ENCODE measurements around the gene CCDC192.
"Not testable (repeated sequence)": the region's sequence is repeated elsewhere in the genome, so short reads cannot be mapped to it uniquely, and the experiment has no call there.

Gene CCDC192

GRCh38 chr5:127700237-127700766, 2.9 kb upstream of the CCDC192 start:
- DNase-seq = no peak

DNA sequence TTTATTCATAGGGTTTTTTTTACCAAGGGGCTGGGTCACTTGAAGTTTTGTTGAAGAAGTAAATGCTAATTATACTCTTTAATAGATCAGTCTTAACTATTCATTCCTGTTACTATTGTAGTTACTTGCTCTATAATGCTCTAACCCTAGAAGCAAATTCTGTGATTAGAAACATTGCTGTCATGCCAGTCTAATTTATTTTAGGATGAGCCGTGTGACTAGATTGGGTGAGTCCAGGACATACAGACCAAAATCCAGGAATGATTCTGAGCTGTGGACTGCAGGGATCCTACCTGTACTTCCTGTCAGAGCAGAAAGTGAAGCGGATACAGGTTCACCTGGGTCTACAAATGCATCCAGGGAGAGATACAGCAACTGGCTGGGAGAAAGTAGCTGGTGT, 757 bp upstream of the CCDC192 start:
- no peak for DNase-seq

DNA sequence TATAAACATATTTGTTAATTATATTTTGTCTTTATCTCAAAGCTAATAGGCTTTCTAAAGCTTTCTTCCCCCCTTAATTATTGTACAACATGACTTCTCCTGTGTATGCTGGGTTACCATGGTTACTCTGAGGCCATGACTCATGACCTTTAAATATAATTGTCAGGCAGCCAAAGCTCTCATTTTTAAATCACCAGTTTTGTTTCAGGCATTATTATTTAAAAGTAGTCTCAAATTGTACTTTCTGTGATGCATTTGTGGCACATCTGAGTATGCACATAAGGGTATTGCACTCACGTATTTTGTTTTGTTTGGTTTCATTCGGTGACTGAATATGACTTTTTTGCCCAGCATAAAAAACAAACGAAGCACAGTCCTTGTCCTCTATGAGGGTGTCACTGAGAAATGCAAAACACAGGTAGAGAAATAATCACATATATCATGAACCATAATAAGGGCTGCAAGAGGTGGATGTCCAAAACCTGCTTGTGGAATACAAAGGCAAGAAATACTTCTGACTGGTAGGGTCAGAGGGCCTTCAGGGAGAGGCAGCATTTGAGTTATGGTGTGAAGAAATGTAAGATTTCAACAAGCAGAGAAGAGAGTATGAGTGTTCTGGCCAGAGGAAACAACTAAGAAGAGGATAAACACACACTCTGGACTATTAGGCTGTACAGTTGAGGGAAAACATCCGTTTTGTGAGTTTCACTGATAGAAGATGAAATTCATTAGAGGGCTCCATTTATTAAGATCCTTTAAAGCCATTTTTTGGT, 2.1 kb downstream of the CCDC192 start:
- DNase-seq = no peak

DNA sequence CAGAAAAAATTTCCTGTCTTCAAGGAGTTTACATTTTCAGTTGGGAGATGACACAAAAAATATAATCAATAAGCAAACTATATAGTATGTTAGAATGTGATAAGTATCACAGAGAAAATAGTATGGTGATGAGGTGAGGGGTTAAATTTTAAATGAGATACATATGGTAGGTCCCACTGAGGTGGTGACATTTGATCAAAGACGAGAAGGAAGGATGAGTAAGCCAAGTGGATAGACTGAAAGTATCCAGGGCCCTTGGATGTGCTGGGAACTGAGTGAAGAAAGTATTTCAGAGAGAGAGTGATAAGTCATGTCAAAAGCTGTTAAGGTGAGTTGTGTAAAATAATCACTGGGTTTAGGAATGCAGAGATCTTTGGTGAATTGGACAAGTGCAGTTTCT, 3.5 kb downstream of the CCDC192 start:
- DNase-seq = no peak

DNA sequence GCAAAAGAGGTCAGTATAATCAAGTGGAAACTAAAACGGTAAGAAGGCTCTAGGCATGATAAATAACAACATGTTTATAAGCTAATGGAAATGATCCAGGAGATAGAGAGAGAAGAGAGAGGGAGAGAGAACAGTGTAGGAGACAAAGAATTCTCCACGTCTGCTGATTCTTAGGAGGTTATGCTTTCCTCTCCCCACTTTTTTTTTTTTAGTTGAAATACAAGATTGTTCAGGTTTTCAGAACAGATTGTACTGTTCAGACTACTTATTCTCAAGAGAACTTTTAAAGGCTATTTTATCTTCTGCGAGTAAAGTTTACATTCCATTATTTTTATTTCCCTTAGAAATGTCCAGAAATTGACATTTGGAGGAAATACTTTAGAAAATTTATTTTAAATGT, 4.0 kb downstream of the CCDC192 start:
- no peak for DNase-seq

- not testable (repeated sequence) for DNase-seq
Observed at GRCh38 chr5:127713083-127713482, 9.9 kb downstream of the CCDC192 start.

DNA sequence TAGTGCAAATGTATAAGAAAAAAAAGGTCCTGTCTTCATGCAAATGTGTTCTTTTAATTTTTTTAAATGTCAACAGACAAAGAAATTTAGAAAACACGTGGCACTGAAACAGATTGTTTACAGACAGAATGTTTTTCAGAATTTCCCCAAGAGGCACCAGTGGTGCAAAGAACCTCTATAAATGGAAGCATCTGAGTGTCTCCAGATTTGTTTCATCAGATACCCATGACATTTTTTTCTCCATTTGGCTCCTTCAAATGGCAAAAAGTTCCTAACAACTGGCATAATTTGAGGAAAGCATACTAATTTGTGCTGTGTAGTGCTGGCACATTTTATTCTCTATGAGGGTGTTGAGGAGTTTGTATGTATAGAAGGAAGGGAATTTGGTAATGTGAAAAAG, 15.0 kb downstream of the CCDC192 start:
- no peak for DNase-seq

DNA sequence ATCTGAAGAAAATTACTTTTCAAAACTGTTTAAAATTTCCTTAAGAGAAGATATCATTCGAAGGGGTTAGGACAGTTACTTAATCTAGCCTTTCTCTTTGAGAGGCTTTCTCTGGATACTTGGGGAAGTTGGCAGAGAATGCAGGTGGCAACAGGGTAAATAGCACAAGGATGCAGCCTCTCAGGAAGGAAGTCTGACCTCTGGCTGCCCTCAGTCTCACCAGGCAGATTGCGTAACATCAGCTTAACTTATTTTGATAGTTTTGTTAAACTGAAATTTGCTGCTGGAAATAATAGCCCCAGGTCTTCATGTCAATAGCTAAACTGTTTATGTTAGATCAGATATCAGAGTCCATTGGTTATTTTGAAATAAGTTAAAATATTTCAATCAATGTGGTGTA, 20.4 kb downstream of the CCDC192 start:
- no peak for DNase-seq

GRCh38 chr5:127725673-127726072, 22.5 kb downstream of the CCDC192 start:
- DNase-seq = no peak

DNA sequence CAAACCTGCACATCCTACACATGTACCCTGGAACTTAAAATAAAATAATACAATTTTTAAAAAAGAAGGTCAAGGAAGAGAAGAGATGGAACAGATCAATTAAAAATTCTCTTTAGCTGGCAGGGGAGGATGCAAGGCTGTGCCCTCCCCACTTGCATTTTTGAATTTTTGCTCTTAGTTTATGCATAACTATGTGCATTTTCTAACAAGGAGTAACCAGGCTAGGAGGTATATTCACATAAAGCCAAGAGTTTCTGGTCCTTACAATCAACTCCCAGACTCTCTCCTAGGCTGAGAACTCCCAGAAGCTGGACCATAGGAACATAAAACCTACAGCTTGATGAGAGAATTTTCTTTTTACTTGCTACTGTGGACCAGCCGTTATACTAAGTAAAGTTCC, 29.8 kb downstream of the CCDC192 start:
- DNase-seq = no peak

DNA sequence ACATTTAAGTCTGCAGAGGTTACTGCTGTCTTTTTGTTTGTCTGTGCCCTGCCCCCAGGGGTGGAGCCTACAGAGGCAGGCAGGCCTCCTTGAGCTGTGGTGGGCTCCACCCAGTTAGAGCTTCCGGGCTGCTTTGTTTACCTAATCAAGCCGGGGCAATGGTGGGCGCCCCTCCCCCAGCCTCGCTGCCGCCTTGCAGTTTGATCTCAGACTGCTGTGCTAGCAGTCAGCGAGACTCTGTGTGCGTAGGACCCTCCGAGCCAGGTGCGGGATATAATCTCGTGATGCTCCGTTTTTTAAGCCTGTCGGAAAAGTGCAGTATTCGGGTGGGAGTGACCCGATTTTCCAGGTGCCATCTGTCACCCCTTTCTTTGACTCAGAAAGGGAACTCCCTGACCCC, 36.2 kb downstream of the CCDC192 start:
- DNase-seq = not testable (repeated sequence)

- no peak for DNase-seq
Observed at GRCh38 chr5:127739807-127740384, 36.7 kb downstream of the CCDC192 start.

DNA sequence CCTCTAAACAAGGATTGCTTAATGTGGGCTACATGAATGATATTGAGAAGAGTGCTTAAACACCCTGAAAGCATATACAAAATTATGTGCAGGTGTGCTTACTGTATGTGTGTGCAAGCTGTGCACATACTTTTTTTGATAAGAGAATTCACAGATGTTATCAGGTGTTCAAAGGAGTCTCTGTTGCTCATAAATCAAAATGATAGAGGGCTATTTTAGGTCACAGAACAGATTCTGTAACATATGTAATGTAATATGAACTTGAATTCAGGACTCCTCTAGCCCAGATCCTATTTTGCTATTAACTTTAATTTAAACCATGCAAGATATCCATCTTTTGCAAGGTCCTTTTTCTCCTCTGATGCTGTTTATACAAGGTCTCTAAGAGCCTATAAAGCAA, 38.2 kb downstream of the CCDC192 start:
- DNase-seq = no peak

GRCh38 chr5:127744241-127744640, 41.0 kb downstream of the CCDC192 start:
- DNase-seq = no peak

- DNase-seq = no peak
Observed at GRCh38 chr5:127746756-127747155, 43.6 kb downstream of the CCDC192 start.

DNA sequence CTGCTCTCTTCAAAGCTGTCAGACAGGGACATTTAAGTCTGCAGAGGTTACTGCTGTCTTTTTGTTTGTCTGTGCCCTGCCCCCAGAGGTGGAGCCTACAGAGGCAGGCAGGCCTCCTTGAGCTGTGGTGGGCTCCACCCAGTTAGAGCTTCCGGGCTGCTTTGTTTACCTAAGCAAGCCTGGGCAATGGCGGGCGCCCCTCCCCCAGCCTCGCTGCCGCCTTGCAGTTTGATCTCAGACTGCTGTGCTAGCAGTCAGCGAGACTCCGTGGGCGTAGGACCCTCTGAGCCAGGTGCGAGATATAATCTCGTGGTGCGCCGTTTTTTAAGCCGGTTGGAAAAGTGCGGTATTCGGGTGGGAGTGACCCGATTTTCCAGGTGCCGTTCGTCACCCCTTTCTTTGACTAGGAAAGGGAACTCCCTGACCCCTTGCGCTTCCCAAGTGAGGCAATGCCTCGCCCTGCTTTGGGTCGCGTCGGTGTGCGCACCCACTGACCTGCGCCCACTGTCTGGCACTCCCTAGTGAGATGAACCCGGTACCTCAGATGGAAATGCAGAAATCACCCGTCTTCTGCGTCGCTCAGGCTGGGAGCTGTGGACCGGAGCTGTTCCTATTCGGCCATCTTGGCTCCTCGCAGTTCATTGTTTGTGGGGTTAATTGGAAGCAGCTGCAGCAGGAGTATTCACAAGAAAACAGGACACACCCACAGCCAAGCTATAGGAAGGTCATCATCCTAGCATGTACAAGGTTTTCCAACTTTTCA, 49.5 kb downstream of the CCDC192 start:
- not testable (repeated sequence) for DNase-seq

- no peak for DNase-seq
Observed at GRCh38 chr5:127754259-127754658, 51.1 kb downstream of the CCDC192 start.

DNA sequence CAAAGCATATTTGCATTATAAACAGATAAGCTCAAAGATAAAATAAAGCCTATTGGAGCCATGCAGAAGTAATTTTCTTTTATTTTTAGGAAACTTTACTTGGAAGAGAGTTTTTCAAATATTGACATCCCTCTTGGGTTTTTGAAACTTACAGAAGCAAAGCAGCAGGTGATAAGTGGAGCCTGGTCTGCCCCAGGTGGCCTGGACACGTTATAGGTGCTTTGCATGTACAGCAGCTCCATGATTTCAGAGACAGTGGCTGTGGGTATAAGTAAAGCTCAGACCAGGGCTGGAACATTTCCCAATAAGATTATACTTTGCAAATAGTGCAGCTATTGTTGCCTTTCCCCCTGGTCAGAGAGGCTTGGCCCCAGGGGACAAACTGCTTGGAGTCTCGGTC, 51.5 kb downstream of the CCDC192 start:
- DNase-seq = no peak

- no peak for DNase-seq
Observed at GRCh38 chr5:127757576-127757975, 54.4 kb downstream of the CCDC192 start.

GRCh38 chr5:127758766-127759283, 55.6 kb downstream of the CCDC192 start:
- no peak for DNase-seq

- no peak for DNase-seq
Observed at GRCh38 chr5:127761869-127762268, 58.7 kb downstream of the CCDC192 start.

DNA sequence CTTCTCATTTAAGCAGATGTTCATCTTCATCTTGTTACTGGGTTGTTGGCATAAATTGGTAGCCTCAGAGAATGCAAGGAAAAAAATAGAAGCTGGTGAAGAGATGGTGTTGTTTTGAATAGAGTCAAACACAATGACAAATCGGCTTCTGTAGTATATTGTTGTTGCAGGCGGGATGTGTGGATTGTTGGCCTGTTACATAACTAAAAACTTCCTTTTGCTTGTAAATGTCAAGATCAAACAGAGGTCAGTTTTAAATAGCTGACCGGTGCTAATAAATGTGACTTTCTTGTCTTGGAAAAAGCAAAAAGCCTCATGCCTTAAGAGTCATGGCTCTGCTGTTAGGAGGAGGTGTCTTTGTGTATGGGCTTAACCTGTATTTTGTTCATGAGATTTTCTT, 59.2 kb downstream of the CCDC192 start:
- DNase-seq = no peak

DNA sequence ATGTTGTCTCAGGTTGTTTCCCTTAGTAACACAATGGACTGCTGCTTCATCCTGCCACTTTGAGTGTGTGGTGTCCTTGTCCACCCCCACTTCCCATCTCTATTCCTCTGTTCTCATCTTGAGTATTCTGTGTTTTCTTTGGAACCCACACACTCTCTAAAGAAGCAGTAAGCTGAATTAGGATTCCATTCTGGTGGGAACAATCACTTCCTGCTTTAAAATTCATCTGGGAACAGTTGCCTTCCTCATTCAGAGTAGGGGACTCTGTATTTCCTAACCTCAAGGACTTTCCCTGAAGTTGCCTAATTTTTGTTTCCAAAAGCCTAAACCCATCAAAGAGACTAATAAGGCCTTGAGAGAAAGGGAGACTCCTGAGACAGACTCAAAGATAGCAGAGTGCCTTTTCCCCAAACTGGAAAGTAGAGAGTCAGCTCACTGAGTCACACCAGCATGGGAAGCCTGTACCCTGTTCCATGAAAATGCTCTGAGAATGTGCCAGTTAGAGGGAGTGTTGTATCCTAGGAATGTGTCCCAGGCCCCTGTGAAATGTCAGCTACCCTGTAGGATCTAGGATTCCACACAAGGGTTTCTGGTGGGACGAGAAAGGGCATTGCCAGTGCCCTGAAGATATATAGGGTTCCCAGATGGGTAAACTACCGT, 63.6 kb downstream of the CCDC192 start:
- no peak for DNase-seq
